ENCODE measurements around the gene SEC11C. TPM values are rescaled to one million over a fixed set of nuclear protein-coding genes. Genes with fewer than 3 reads are reported as not detected.

The SEC11C gene
- total RNA-seq, 4 donors from 2014 or later: 20.5 to 26.4 (median 22.2) TPM

- TF ChIP-seq POLR2A (IDR thresholded peaks at IDR 0.05; ENCODE audit: low read depth): no peak
- no peak for TF ChIP-seq POLR2AphosphoS5 (IDR thresholded peaks at IDR 0.05)
- no peak for TF ChIP-seq CTCF (IDR thresholded peaks at IDR 0.05)
- TF ChIP-seq EP300 (IDR thresholded peaks at IDR 0.05): no peak
- no peaks in the 10 kb centered on the region for H3K9me3 ChIP-seq
- peaks cover 8 to 45% (median 34%) of the 10 kb centered on the region in 4 donors for H3K36me3 ChIP-seq
- 87% methylated on average over 2 of the region's 2 CpGs for WGBS
- DNase-seq (ENCODE audit: extremely low spot score): no peak
- no peak overlapping the region for H3K27ac ChIP-seq (replicated peaks in 1 of 4)
- H3K4me3 ChIP-seq: no peak overlapping the region
- intact Hi-C loops (cut with DNase I): no loop called here
- no peaks in the 10 kb centered on the region for H3K27me3 ChIP-seq
- peaks cover 0 to 6% (median 0%) of the 10 kb centered on the region in 4 donors for H3K4me1 ChIP-seq
These were observed 9.3 kb downstream of the SEC11C start for GRCh38 chr18:59149007-59149406.

- peaks cover 0 to 6% (median 0%) of the 10 kb centered on the region in 4 donors for H3K4me1 ChIP-seq
- no peak for DNase-seq (ENCODE audit: extremely low spot score)
- intact Hi-C loops (cut with DNase I): no loop called here
- H3K9me3 ChIP-seq: no peaks in the 10 kb centered on the region
- H3K27ac ChIP-seq (replicated peaks in 1 of 4): no peak overlapping the region
- H3K27me3 ChIP-seq: no peaks in the 10 kb centered on the region
- WGBS: 96% methylated on average over 8 of the region's 8 CpGs
- no peak overlapping the region for H3K4me3 ChIP-seq
- H3K36me3 ChIP-seq: peaks cover 8 to 49% (median 36%) of the 10 kb centered on the region in 4 donors
- no peak for TF ChIP-seq EP300 (IDR thresholded peaks at IDR 0.05)
- no peak for TF ChIP-seq POLR2A (IDR thresholded peaks at IDR 0.05; ENCODE audit: low read depth)
- no peak for TF ChIP-seq POLR2AphosphoS5 (IDR thresholded peaks at IDR 0.05)
- no peak for TF ChIP-seq CTCF (IDR thresholded peaks at IDR 0.05)
These were observed 9.7 kb downstream of the SEC11C start for GRCh38 chr18:59149416-59149815.

- Histone ChIP-seq H3K36me3 (peaks cover 8 to 54% (median 40%) of the 10 kb centered on the region in 4 donors), H3K4me3 (no peak overlapping the region), H3K4me1 (peaks cover 0 to 6% (median 0%) of the 10 kb centered on the region in 4 donors), H3K27me3 (no peaks in the 10 kb centered on the region), H3K9me3 (no peaks in the 10 kb centered on the region), H3K27ac (replicated peaks in 1 of 4) (no peak overlapping the region)
- WGBS: 90% methylated on average over 11 of the region's 11 CpGs
- TF ChIP-seq EP300 (IDR thresholded peaks at IDR 0.05): no peak
- TF ChIP-seq POLR2A (IDR thresholded peaks at IDR 0.05; ENCODE audit: low read depth): no peak
- TF ChIP-seq CTCF (IDR thresholded peaks at IDR 0.05): no peak
- intact Hi-C loops (cut with DNase I): no loop called here
- DNase-seq (ENCODE audit: extremely low spot score): no peak
These were observed 10.6 kb downstream of the SEC11C start for GRCh38 chr18:59150236-59150635.

GRCh38 chr18:59155153-59155552, 15.5 kb downstream of the SEC11C start:
- no peaks in the 10 kb centered on the region for H3K9me3 ChIP-seq
- H3K4me1 ChIP-seq: no peaks in the 10 kb centered on the region
- no peak overlapping the region for H3K4me3 ChIP-seq
- no peak for TF ChIP-seq EP300 (IDR thresholded peaks at IDR 0.05)
- no peak for TF ChIP-seq POLR2AphosphoS5 (IDR thresholded peaks at IDR 0.05)
- TF ChIP-seq POLR2A (IDR thresholded peaks at IDR 0.05; ENCODE audit: low read depth): no peak
- TF ChIP-seq CTCF (IDR thresholded peaks at IDR 0.05): no peak
- H3K36me3 ChIP-seq: peaks cover 7 to 86% (median 49%) of the 10 kb centered on the region in 4 donors
- intact Hi-C loops (cut with DNase I): no loop called here
- no peaks in the 10 kb centered on the region for H3K27me3 ChIP-seq
- DNase-seq (ENCODE audit: extremely low spot score): no peak
- no peak overlapping the region for H3K27ac ChIP-seq (replicated peaks in 1 of 4)
- 92% methylated on average over 2 of the region's 2 CpGs for WGBS

GRCh38 chr18:59156316-59156715, 16.6 kb downstream of the SEC11C start:
- Histone ChIP-seq H3K27me3 (no peaks in the 10 kb centered on the region), H3K27ac (replicated peaks in 1 of 4) (no peak overlapping the region)
- intact Hi-C loops (cut with DNase I): no loop called here

More at GRCh38 chr18:59156316-59156715, 16.6 kb downstream of the SEC11C start:
- Histone ChIP-seq H3K9me3 (no peaks in the 10 kb centered on the region), H3K4me3 (no peak overlapping the region), H3K4me1 (no peaks in the 10 kb centered on the region), H3K36me3 (peaks cover 0 to 76% (median 40%) of the 10 kb centered on the region in 4 donors)
- DNase-seq (ENCODE audit: extremely low spot score): no peak
- WGBS: 86% methylated on average over 3 of the region's 3 CpGs
- no peak for TF ChIP-seq EP300 (IDR thresholded peaks at IDR 0.05)
- no peak for TF ChIP-seq POLR2AphosphoS5 (IDR thresholded peaks at IDR 0.05)
- no peak for TF ChIP-seq POLR2A (IDR thresholded peaks at IDR 0.05; ENCODE audit: low read depth)
- TF ChIP-seq CTCF (IDR thresholded peaks at IDR 0.05): no peak
